NCI-H2196 treated with DMSO at 0.1 percent for 48 hours (cell line): Measurements from ENCODE around the gene ATP10A.
"Not testable (repeated sequence)": the region's sequence is repeated elsewhere in the genome, so short reads cannot be mapped to it uniquely, and the experiment has no call there.

ENCODE experiments used
- DNase-seq: peaks from one replicate; lab custom pipeline; 2025; ENCODE audit not compliant: unreplicated experiment; lab: John Stamatoyannopoulos, UW

Gene ATP10A

DNA sequence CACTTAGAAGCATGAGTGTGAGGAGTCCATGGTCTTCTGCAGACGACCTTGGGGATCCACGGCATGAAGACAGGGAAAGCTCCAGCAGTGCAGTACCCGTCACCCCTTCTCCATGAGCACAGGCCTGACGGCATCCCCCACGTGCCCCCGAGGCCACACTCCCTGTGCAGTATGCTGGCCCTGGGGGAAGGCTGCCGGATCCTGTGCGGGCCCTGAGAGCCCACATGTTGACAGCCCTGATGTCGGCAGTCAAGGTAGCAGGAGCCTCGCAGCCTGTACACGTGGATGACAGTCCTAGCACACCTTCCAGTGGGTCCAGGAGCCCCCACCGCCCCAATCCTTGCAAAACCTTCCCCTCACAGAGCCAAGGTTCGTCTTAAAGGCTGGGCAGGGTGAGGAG, 195.3 kb downstream of the ATP10A start:
- DNase-seq, result no peak

- DNase-seq, result no peak
Measured at GRCh38 chr15:25665913-25666312, 197.2 kb downstream of the ATP10A start.

- no peak for DNase-seq
Measured at GRCh38 chr15:25664761-25665160, 198.4 kb downstream of the ATP10A start.

- DNase-seq, result no peak
Measured at GRCh38 chr15:25663515-25663914, 199.6 kb downstream of the ATP10A start.

DNA sequence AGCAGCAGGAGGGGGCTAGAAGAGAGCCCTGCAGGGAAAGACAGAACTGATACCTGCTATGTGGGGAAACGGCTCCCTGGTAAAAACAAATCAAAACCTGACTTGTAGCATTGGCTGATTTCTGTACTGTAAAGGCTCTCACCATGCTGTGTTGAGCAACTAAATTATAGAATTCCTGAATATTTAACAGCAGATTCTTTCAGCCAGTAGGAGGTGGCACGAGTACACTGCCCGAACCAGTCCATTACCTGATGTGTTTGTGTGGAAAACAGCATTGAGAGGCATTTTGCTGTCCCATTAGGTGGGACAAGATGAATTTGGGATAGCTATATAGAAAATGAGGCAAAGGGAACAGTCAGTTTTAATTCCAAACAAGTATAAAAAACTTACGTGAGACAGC, 201.2 kb downstream of the ATP10A start:
- no peak for DNase-seq

GRCh38 chr15:25659251-25659650, 203.9 kb downstream of the ATP10A start:
- no peak for DNase-seq

- no peak for DNase-seq
Measured at GRCh38 chr15:25658560-25658959, 204.6 kb downstream of the ATP10A start.

GRCh38 chr15:25655207-25655948, 207.7 kb downstream of the ATP10A start:
- no peak for DNase-seq

DNA sequence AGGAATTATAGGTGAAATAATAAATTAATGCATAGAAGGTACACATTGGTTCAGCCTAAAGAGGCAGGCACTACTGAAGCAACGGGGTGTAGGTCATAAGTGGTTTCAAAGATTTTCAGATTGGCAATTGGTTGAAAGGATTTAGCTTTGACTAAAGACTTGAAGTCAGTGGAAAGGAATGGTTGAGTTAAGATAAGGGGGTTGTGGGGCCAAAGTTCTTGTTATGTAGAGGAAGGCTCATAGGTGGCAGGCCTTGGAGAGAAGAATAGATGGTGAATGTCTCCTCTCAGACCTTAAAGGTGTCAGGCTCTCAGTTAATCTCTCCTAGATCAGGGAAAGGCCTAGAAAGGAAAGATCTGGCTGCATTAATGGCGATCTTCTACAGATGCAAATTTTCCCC, 209.8 kb downstream of the ATP10A start:
- no peak for DNase-seq

DNA sequence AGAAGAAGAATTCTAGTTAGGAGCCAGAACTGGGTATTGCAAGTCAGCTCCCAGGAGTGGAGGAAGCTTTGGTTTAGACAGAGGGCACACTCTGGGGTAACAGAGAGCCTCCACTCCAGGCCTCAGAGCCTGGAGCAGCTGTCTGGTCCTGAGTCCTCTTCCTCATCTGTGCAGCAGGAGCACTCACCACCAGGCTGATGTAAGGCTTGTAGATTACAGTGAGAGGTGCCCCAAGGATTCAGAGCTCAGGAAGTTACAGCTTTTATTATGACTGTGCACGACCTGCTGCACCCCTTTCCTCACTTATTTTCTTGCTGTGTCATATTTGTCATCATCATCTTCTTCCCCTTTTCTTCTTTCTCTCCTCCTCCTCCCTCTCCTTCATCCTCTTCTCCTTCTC, 210.4 kb downstream of the ATP10A start:
- no peak for DNase-seq

GRCh38 chr15:25649390-25649789, 213.7 kb downstream of the ATP10A start:
- no peak for DNase-seq

DNA sequence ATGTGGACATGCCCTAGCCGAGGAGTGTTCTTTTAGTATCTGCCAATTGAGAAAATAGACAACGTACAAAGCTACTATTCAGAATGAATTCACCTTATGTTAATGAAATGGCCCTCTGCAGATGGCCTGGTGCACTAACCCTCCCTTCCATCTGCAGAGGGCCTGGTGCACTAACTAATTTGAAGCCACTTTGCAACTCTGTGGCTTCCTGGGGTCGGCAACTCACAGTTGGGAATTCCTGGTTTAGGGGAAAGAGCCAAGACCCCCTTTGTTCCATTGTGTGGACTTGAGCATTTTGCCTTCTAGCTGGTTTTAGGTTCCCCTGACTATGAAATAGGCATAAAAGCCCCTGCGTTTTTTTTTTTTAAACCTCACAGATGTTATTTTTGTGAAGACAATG, 220.0 kb downstream of the ATP10A start:
- no peak for DNase-seq

- DNase-seq, result no peak
Measured at GRCh38 chr15:25641762-25642161, 221.4 kb downstream of the ATP10A start.

- no peak for DNase-seq
Measured at GRCh38 chr15:25641361-25641760, 221.8 kb downstream of the ATP10A start.

DNA sequence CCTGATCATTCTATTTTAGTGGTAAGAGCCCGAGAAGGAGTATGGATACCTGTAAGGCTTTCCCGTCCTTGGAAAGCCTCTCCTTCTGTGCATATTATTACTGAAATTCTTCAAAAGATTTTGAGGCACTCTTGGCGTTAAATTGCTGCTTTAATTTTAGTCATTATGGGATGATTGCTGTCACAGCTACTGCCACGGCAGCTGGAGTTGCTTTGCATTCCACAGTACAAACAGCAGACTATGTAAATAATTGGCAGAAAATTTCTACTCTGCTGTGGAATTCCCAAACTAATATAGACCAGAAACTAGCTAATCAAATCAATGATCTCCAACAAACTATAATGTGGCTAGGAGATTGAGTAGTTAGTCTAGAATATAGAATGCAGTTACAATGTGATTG, 222.2 kb downstream of the ATP10A start:
- DNase-seq, result not testable (repeated sequence)

DNA sequence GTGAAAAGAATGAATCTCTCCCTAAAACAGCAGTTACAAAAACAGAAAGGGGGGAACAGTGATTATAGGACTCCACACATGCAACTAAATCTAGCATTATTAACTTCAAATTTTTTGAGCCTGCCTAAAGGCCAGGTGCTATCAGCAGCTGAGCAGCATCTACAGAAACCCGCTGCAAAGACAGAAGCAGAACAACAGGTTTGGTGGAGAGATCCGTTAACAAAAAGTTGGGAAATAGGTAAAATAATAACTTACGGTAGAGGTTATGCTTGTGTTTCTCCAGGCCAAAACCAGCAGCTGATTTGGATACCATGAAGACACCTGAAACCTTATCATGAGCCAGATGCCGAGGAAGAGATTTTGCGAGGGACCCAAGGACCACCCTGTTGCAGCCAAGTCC, 222.7 kb downstream of the ATP10A start:
- no peak for DNase-seq

- DNase-seq, result not testable (repeated sequence)
Measured at GRCh38 chr15:25636486-25636885, 226.6 kb downstream of the ATP10A start.

DNA sequence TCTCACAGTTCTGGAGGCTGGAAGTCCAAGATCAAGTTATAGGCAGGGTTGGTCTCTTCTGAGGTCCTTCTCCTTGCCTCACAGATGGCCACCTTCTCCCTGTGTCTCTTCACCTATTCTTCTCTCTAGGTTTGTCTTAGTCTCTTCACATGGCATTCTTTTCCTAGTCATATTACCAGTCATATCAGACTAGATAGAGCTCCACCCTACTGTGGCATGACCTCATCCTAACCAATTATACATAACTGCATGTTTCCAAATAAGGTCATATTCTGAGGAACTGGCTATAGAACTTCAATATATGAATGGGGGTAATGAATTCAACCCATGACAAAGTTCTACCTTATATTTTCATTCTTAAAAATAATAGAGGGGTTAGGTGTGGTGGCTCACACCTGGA, 227.9 kb downstream of the ATP10A start:
- DNase-seq, result no peak

GRCh38 chr15:25633862-25634261, 229.3 kb downstream of the ATP10A start:
- DNase-seq, result no peak

DNA sequence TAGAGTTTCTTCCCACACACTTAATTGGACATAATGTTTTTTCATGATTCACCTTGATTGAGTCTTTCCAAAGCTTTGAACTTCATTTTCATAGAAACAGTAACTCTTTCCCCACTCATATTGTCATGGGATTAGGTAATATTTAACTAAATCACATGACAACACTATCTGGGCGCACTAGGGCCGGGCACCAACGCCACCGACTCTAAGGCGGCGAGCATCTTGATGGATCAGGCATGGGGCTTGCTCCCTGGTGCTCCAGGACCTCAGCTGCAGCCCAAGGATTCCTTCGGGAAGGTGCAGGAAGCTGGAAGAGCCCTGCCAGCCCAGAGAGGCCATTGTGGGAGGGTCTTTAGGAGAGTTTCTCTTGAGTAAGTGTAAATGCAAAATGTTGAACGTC, 231.2 kb downstream of the ATP10A start:
- no peak for DNase-seq
